HG02981 (cell line): ENCODE data around the gene LOXL4.

ENCODE experiments used
- ATAC-seq: cut with Tn5 transposase; IDR thresholded peaks from one replicate; pipeline ENCODE4 v1.9.1; 2021; ENCODE audit warnings: mild to moderate bottlenecking, moderate library complexity; ENCODE audit not compliant: unreplicated experiment

LOXL4 gene

DNA sequence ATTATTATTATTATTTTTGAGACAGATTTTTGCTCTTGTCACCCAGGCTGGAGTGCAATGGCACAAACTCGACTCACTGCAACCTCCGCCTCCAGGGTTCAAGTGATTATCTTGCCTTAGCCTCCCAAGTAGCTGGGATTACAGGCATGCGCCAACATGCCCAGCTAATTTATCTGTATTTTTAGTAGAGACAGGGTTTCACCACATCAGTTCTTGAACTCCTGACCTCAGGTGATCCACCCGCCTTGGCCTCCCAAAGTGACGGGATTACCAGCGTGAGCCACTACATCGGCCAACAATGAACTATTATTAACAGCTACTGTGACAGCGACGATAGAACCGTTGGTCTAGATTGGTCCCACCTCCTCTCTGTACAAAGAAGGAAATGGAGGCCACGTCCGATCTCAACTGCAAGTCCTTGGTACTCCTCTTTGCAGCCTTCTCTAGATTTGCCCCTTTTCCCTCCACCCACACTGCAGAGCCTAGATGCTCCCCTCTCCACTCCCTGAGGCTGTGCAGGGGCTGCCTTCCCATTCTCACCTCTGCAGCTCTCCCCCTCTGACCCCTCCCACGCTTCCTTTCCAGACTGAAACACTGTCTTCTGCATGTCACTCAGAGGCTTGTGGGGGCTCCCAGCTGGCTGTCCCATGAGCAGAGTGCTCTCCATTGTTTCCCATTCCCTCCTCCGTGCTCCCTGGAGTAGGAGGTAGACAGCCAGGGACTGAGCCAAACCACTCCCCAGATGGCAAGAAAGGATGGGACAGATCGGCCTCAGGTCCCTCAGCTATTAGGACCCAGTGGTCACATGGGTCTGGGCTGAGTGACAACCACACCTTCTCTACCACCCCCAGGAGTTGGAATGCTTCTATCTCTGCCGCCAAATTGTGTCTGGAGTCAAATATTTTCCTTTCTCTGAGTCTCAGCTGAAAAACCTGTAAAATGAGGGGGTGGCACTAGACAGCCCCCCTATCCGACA is 2.3 kb downstream of the LOXL4 start:
- no peak for ATAC-seq

DNA sequence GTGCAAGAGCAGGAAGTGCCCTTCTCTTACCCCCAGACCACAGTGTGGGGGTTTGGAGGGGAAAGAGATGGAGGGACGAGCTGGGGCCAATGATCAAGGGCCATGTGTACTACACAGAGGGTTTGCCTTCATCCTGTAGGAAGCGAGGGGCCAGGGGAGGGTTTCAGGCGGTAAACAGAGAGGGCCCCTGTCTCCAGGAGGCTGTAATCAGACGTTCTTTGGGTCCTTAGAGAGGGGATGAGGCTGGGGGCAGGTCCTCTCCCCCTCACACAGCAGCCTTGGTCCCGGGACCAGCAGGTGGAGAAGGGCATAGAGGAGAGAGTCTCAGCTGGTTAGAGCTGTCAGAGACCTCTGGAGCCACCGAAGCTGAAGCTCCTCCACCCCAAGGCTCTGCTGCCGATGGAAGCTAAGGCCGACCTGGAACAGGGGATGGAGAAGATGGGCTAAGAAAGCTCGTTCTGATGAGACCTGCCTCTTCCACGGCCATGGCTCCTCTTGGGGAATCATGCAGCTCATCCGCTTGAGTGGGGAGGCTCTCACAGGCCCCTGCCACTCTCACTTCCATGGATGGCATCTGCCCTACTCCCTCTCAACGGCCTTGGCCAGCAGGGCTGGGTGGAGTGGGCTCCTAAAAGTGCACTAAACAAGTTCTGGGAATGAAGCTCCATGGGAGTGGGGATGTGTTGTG is 3.5 kb downstream of the LOXL4 start:
- no peak for ATAC-seq

DNA sequence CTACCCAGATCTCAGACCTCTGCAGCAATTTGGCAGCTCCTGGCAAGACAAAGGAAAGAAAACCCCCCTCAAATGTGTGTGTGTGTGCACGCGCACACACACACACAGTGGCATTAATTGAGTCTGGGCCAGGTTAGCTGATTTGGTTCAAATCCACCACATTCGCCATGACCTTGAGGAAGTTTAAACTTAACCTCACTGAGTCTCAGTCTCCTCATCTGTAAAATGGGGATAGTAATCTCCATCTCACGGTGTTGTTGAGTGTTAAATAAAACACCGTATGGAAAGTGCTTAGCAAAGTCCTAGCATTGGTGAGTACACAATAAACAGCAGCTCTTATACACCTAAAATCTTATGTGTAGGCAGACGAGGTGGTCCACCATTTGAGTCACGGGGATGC is 4.9 kb downstream of the LOXL4 start:
- no peak for ATAC-seq

DNA sequence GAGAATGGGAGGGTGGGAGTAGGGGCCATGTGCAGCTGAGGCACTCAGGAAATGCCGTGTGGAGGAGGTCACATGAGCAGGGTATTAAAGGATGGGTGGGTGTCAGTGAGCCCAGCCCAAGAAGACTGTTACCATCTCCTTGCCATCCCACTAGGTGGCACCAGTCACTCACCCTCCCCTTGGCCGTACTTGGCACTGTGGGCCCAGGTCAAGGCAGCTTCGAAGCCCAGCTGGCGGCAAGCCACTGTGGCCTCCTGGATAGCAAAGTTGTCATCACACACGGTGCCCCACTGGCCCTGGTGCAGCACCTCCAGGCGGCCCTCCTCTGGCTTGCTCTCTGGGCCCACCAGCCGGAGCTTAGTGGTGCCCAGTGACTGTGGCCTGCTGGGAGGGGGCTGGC is 5.4 kb downstream of the LOXL4 start:
- ATAC-seq: no peak

DNA sequence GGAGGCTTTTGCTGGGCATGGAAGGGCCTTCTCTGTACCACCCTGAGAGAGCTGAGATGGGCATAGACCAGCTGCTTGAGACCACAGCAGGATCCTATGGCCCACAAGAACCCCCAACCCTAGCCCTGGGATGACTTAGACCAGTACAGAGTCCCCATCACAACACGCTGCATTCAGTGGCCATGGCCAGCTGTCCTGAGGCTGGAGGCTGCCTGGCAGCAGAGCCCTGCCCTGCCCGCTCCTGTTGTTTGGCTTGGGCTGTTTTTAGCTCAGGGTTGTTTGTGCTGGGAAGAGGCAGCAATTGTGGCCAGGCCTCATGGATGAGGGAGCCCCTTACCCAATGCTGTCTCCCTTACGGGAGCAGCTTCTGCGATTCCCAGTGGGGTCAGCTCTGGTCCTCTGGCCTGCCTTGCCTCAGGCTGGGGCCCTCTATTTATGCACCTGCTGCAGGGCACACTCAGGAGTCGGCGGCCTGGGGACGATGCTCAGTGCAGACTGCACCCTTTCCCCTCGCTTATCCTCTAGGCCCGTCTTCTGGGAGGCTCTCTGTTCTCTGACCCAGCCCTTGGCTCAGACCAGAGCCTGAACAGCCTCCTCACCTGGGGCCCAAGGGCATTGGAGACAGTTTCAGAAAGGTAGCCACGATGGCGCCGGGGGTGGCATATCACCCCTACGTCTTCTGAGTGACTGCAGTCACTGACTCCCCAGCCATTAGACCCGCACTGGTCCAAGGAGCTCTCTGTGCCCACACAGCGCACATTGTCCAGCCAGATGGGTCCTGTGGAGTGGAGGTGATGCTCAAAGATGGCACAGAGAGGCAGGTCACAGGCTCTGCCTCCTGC is 6.3 kb downstream of the LOXL4 start:
- no peak for ATAC-seq

DNA sequence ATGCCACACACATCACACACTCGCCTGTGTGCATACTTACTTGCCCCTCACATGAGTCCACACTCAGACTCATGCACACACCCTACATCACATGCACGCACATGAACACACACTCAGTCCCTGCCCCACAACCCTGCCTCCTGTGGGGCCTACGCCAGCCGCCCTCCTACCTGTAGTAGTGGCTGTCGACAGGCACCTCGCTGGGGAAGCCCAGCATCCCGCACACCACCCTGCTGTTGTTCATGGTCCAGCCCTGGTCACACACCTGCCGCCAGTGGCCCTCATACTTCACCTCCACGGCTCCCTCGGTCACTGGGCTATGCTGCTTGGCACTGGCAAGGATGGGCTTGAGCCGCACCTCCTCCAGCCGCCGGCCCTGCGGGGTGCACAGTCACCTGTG is 7.2 kb downstream of the LOXL4 start:
- ATAC-seq: no peak

DNA sequence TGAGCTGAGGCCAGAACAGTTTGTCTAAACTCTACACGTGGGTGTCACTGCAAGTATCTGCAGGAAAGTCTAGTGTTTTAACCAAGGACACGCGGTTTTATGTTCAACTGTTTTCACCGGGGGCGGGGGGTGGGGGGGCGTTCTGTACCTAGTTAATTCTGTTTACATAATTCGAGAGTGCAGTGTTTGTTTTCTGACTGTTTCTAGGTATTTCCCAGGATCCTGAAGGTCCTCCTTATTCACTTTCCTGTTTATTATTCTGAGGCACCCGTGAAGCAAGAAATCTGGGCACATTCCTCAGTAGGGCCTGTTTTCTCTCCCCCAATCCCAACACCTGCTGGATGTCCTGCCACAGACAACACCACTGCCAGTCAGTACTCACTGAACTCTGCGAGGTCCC is 7.6 kb downstream of the LOXL4 start:
- ATAC-seq: no peak

DNA sequence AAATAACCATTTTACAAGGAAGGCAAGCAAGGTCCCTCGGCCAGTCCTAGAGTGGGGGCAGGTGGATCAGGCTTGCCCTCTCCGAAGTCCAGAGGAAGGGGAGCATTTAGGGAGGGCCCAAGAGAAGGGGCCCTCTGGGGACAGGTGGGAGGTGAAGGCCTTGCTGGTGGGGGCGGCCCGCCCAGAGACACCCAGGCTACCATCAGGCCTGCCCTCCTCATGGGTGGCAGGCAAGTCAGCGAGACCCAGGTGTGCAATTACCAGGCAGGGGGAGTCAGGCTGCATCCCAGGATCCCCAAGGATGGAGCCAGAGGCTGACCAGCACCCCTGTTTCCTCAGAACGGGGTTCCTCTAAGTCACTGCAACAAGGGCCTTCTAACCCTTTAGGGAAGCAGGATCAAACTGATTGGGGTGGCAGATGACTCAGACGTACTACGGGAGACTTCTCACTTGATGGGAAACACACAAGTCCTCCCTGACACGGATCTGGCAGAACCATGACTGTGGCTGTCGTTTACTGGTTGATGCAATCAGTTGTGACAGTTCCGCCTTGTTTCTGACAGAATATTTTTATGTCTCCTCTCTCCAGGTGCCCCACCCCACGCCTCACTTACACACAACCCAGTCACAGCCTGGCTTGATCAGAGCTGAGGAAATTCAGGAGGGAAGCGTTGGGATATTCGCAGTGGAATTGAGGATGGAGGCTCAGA is 8.2 kb downstream of the LOXL4 start:
- no peak for ATAC-seq

DNA sequence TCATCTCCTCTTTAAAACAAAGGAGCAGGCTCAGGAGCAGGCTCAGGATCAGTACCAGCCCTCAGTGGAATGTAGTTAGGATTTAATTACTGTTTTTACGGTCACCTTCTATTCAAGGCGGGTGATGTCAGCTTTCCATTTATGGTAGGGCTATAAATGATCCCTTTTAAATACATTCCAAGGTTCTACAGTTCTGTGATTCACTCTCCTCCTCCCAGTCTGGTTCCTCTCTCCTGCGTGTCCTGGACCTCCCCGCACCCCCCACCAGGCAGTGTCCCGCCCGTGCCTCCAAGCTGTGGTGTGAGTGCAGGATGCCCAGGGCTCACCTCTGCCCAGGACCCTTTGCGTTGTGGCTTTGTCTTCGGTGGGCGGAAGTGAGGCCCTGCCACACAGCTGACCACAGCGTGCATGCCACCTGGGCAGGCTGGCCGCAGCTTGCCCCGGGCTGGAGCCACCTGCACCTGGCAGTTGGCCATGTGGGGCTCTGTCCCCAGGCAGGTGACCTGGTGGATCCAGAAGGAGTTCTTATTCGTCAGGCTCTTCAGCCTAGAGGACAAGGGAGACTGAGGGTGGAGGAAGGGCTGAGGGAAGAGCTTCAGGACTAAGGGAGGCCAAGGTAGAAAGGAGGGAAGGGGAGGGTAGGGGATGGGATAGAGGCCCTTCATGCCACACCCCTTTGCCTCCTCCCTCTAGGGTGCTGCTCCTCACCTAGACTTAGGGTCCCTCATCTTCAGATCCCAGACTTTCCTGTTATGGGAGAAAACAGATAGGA is 9.1 kb downstream of the LOXL4 start:
- no peak for ATAC-seq

DNA sequence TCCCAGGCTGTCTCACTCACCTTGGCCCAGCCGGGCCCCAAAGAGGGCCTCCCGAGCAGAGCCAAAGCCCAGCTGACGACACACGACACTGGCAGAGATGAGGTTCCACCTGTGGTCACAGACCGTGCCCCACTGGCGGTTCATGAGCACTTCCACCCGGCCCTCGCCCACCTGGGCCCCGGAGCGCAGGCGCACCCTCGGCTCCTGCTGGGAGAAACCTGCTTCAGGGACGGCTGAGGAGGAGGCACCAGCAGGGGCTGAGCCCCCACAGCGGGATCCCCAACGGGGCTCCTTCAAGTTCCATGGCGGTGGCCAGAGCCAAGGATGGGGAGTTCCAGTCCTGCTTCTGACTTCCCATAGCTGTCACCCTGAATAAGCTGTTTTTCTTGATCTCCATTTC is 10.0 kb downstream of the LOXL4 start:
- ATAC-seq: no peak

DNA sequence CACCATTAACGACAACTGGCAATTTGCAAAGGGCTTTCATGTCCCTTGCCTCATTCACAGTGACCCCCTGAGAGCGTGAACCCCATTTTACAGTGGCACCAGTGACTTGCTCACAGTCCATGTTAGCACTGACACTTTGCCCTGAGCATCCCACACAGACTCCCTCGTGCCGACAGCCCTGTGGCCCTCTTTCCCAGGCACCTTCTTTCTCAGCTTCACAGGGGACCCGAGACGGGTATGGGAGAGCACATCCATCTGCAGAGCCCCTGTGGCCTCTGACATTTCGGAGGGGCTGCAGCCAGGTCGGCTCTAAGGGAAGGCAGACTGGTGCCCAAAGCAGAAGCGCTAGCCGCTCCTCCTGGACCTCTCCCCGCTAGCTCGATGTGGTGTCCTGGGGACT is 10.8 kb downstream of the LOXL4 start:
- no peak for ATAC-seq

DNA sequence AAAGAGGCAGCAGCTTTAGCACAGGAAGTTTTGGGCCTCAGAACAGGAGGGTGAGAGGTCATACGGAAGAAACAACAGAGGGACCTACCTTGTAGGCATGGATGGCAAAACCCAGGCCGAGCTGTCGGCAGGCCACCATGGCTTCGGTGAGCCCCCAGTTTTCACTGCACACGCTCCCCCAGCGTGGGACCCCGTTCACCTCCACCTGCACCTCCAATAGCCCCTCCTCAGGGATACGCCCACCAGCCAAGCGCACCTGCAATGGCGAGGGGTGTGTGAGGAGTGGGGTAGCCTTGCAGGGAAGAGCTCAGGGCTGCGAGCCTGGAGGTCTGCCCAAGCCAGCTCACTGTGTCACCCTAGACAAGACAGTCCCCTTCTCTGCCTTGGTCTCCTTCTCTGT is 11.3 kb downstream of the LOXL4 start:
- no peak for ATAC-seq

DNA sequence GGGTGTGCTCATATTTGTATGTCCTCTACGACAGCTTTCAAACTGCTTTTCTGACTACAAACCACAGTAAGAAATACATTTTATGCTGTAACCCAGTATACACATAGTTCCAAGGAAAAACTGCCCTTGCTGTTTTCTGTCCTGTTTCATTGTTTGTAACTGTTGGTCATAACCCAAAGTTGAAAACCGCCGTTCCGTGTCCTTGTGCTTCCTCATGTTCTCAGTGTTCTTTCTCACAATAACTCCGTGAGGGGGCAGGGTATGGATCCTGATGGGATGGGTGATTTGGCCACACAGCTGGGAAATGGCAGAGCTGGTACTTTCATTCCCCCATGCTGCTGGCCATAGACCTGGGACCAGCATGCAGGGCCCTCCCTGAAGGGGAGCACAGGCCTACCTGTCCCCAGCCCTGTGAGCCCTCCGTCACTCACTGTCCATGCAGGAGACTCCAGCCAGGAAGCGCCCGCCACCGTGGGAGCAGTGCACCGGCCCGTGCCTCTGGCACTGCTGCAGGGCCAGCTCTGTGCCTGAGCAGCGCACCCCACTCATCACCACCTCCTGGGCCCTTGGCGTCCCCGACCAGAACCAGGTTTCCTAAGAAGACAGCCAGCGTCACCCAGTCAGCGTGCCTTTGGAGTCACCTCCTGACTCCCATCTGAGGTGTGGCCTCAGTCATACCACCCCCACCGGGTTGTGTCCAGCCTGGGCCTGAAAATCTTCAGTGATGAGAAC is 12.7 kb downstream of the LOXL4 start:
- no peak for ATAC-seq

DNA sequence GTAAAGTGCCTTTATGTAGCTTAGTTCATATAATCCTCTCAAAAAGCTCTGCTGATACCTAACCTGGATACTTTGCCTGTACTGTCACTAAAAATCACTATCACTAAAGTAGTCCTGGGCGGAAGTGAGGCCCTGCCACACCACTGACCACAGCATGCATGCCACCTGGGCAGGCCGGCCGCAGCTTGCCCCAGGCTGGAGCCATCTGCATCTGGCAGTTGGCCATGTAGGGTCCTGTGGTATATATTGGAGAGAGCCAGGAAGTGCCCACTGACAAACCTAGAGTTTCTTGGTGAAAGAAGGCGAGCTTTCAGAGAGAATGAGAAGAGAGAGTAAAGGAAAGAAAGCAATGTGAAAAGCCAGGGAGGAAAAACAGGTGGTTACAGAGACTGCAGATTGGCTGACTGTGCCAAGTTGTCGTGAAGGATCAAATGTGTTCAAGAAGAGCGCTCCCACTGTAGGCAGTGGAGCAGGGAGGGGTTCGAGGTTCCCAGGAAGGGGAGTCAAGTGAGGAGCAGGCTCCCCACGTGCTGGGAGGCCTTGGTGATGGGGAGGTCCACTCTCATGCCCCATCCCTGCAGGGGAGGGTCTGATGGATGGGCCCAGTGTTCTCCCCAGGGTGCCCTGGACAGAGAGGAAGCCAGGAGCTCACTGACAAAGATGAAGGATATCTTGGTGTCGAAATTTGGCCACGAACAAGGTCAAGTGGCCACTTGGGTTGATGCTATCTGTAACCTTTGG is 13.6 kb downstream of the LOXL4 start:
- no peak for ATAC-seq

DNA sequence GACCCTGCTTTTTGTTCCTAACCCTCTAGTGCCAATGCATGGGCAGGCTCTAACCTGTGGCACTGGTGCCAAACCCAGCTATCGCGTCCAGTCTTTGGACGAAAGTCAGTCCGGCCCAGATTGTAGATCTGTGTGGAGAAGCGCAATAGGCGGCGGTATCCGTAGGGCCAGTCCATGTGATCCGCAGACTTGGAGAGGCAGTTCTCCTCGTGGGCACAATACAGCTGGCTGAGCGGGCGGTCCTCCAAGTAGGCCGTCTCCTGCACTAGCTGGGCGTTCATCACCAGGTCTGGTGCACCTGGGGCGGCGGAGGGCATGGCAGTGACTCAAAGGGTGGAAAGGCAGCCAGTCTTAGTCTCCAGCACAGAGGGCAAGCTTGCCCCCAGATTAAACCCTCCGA is 14.5 kb downstream of the LOXL4 start:
- no peak for ATAC-seq

DNA sequence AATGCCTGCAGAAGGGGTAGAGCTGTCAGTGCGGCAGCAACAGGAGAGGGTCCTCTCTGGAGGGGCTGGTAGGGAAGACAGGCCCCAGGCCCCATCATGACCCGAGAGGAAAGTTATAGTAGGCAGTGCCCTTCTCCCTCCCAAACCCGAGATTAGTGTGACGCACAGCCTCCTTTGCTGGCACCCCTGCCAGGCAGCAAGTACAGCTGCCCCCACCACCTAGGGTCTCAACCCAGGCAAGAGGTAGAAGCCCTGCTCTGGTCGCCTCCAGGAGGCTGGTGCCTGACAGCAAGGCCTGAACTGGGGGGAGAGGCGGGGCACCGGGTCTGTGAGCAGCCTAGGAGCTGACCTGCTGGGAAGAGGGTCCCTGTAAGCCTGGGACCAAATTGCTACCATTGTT is 15.5 kb downstream of the LOXL4 start:
- no peak for ATAC-seq

DNA sequence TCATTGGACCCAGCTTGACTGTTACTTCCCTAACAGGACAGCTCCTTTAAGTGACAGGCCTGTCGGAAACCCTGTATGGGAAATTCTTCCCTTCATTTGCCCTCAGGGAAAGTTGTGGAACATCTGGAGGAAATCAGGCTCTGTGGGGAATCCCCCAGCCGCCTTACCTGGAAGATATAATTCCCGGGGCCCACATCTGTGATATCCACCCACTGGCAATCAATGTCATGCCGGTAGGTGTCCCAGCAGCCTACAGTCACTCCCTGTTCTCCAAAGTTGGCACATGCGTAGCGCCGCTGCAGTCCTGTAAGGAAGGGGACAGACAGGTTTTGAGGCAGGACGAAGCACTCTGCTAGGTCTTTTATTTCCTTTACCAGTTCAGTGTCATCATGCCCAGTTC is 16.6 kb downstream of the LOXL4 start:
- no peak for ATAC-seq

DNA sequence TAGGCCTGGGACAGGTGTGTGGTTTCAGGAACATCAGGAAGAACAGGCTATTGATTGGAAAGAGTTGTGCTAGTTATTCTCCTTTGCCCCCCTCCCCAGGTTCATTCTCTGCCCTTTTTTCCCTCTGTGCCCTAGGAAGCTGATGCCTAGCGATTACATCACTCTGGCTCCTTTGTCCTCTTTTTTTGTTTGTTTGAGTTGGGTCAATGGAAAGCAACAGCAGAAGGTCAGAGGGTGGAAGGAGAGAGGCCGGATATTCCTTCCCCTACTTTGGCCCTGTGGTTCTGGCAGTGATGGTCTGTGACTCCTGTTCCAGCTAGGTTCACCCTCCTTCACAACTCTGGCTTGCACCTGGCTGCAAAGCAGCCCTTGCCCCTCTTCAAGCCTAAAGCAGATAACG is 18.9 kb downstream of the LOXL4 start:
- no peak for ATAC-seq

DNA sequence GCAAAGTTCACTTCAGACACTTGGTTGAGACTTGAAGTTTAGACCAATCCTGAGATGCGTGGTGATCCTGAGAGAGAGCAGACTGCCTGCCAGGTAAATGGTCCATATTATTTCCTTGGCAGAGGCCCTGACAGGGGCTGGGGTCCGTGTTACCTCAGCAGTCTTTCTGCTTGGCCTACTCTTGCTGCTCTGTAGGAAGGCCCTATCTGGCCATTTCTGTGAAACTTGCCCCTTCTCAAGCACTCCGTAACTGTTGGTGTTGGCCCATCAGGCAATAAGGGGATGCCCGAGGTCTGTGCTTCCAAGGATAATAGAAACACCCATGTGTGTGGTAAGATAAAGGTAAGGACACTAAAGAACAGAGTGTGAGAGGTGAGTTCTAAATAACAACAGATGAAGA is 20.0 kb downstream of the LOXL4 start:
- ATAC-seq: no peak
